GM21381 (cell line): Measurements from ENCODE around the gene PPME1.

Experiments
- ATAC-seq: cut with Tn5 transposase; IDR thresholded peaks from one replicate; pipeline ENCODE4 v1.9.1; 2021; ENCODE audit warnings: mild to moderate bottlenecking, moderate library complexity; ENCODE audit not compliant: unreplicated experiment

The PPME1 gene

GRCh38 chr11:74221816-74222215 is 50.7 kb downstream of the PPME1 start:
- no peak for ATAC-seq

- no peak for ATAC-seq
Observed at GRCh38 chr11:74225565-74225964, 54.5 kb downstream of the PPME1 start.

- no peak for ATAC-seq
Observed at GRCh38 chr11:74226907-74227306, 55.8 kb downstream of the PPME1 start.

GRCh38 chr11:74232311-74232950 is 61.3 kb downstream of the PPME1 start:
- no peak for ATAC-seq

- ATAC-seq: no peak
Observed at GRCh38 chr11:74233683-74234082, 62.6 kb downstream of the PPME1 start.

- ATAC-seq: no peak
Observed at GRCh38 chr11:74235121-74235520, 64.0 kb downstream of the PPME1 start.

- ATAC-seq: no peak
Observed at GRCh38 chr11:74237541-74237940, 66.5 kb downstream of the PPME1 start.

- ATAC-seq: no peak
Observed at GRCh38 chr11:74238243-74238642, 67.2 kb downstream of the PPME1 start.

GRCh38 chr11:74248469-74248868 is 77.4 kb downstream of the PPME1 start:
- ATAC-seq: no peak

- ATAC-seq: no peak
Observed at GRCh38 chr11:74249496-74249895, 78.4 kb downstream of the PPME1 start.

- no peak for ATAC-seq
Observed at GRCh38 chr11:74253361-74253760, 82.3 kb downstream of the PPME1 start.

GRCh38 chr11:74255741-74256375 is 84.8 kb downstream of the PPME1 start:
- ATAC-seq: no peak

- no peak for ATAC-seq
Observed at GRCh38 chr11:74256378-74257133, 85.5 kb downstream of the PPME1 start.

- ATAC-seq: no peak
Observed at GRCh38 chr11:74257959-74258553, 87.0 kb downstream of the PPME1 start.

GRCh38 chr11:74262725-74263124 is 91.6 kb downstream of the PPME1 start:
- no peak for ATAC-seq

GRCh38 chr11:74265256-74265655 is 94.2 kb downstream of the PPME1 start:
- no peak for ATAC-seq

GRCh38 chr11:74267014-74267413 is 95.9 kb downstream of the PPME1 start:
- ATAC-seq: no peak

- ATAC-seq: no peak
Observed at GRCh38 chr11:74268456-74268855, 97.4 kb downstream of the PPME1 start.

GRCh38 chr11:74269161-74269811 is 98.2 kb downstream of the PPME1 start:
- ATAC-seq: no peak

GRCh38 chr11:74272276-74272675 is 101.2 kb downstream of the PPME1 start:
- no peak for ATAC-seq

GRCh38 chr11:74276581-74276980 is 105.5 kb downstream of the PPME1 start:
- ATAC-seq: no peak
